ENCODE measurements around the gene MT1H.
"Not testable (repeated sequence)": the region's sequence is repeated elsewhere in the genome, so short reads cannot be mapped to it uniquely, and the experiment has no call there.

Gene MT1H

DNA sequence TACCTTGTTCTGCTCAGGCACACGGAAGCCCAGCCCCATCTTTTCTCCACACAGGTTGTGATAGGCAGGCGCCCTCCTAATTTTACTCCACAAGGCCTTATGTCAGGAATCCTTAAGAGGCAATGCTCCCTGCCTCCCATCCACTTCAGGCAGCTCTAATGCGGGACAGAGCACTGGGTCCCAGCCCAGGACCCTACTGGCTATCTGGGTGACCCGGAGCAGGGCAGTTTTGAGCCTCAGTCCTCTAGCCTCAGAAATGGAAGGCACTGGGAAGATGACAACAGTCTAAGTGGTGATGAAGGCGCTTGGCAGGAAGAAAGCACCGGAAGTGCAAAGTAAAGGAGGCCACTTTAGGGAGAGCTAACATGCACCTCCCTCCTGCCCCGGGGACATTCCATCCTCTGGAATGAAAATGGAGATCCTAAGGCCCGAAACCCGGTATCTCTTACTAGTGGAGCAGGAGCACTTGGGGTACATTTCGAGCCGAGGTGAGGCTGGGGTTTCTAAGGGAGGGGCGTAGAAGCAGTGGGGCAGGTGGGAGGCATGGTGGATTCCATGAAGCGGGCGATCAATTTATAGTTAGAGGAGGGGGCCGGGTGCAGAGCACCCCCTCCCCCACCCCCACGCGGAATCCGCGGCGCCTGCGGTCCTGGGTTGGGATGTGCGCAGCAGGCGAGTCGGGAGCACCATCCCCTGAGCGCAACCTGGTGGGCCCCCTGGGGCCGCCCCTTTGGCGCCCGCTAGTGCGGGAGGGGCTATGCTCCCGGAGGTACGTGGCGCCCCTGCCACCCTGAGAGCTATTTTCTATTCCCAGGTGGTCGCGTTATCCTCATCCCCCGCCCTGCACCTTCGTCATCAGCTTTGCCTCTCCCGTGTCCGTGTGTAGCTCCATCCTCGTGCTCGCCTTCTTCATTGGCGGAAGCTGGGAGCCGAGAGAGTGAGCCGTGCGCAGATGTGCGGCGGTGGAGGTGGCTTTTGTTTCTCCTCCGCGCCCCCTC is 7.0 kb upstream of the MT1H start:
- H3K4me3 ChIP-seq (ENCODE audit: low read depth, low read length), result no peak overlapping the region
- DNase-seq (ENCODE audit: low read depth, low spot score), result no peak
- TF ChIP-seq CTCF (IDR thresholded peaks at IDR 0.05; ENCODE audit: low read depth, low read length), result no peak
- in situ Hi-C loops (cut with HindIII; ENCODE audit: low sequenced_read_pairs), result no loop called here

DNA sequence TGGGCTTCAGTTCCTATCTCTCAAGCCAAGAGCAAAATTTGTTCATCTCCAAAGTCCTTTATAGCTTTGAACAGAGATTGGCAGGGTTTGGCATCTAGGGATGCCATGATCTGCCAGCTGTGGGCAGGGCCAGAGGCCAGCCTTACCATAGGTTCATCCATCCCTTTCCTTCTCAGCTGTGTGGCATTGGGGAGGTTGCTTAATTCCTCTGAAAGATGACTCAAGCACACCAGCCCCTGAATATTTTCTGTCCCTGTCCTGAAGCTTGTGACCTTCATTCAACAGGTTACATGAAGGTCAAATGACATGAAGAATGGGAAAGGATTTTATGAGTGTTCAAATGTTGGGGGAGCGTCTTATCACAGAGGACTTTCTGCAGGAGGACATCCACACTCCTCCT is 5.1 kb upstream of the MT1H start:
- no peak for DNase-seq (ENCODE audit: low read depth, low spot score)
- no peak overlapping the region for H3K4me3 ChIP-seq (ENCODE audit: low read depth, low read length)
- TF ChIP-seq CTCF (IDR thresholded peaks at IDR 0.05; ENCODE audit: low read depth, low read length), result no peak
- in situ Hi-C loops (cut with HindIII; ENCODE audit: low sequenced_read_pairs), result no loop called here

GRCh38 chr16:56665286-56666261 is 4.0 kb upstream of the MT1H start:
- in situ Hi-C loops (cut with HindIII; ENCODE audit: low sequenced_read_pairs); H3K4me3 ChIP-seq (ENCODE audit: low read depth, low read length); DNase-seq (ENCODE audit: low read depth, low spot score): not testable (repeated sequence)

- peak; percentile 12 for DNase-seq (ENCODE audit: low read depth, low spot score)
- TF ChIP-seq CTCF (IDR thresholded peaks at IDR 0.05; ENCODE audit: low read depth, low read length), result no peak
- no peak within 1 kb of the TSS for H3K4me3 ChIP-seq (ENCODE audit: low read depth, low read length)
- in situ Hi-C loops (cut with HindIII; ENCODE audit: low sequenced_read_pairs), result no loop called here
Observed at GRCh38 chr16:56667581-56668571, 1.7 kb upstream of the MT1H start, which contains the start of gene MT1G. Gene MT1G, minus strand, starts transcription at chr16:56668065. Its CDS starts 72 bp downstream, at chr16:56667993.

GRCh38 chr16:56669840-56670619 is 416 bp downstream of the MT1H start:
- H3K4me3 ChIP-seq (ENCODE audit: low read depth, low read length), result no peak overlapping the region
- no peak for TF ChIP-seq CTCF (IDR thresholded peaks at IDR 0.05; ENCODE audit: low read depth, low read length)
- in situ Hi-C loops (cut with HindIII; ENCODE audit: low sequenced_read_pairs), result no loop called here
- DNase-seq (ENCODE audit: low read depth, low spot score), result no peak

- H3K4me3 ChIP-seq (ENCODE audit: low read depth, low read length), result no peak overlapping the region
- in situ Hi-C loops (cut with HindIII; ENCODE audit: low sequenced_read_pairs), result no loop called here
- no peak for TF ChIP-seq CTCF (IDR thresholded peaks at IDR 0.05; ENCODE audit: low read depth, low read length)
- no peak for DNase-seq (ENCODE audit: low read depth, low spot score)
Observed at GRCh38 chr16:56670620-56670934, 963 bp downstream of the MT1H start.

GRCh38 chr16:56671691-56672090 is 2.1 kb downstream of the MT1H start:
- in situ Hi-C loops (cut with HindIII; ENCODE audit: low sequenced_read_pairs); H3K4me3 ChIP-seq (ENCODE audit: low read depth, low read length): not testable (repeated sequence)
- peak; percentile 16 for DNase-seq (ENCODE audit: low read depth, low spot score)

- in situ Hi-C loops (cut with HindIII; ENCODE audit: low sequenced_read_pairs); H3K4me3 ChIP-seq (ENCODE audit: low read depth, low read length); DNase-seq (ENCODE audit: low read depth, low spot score): not testable (repeated sequence)
Observed at GRCh38 chr16:56672171-56672570, 2.6 kb downstream of the MT1H start.
